SH-SY5Y (cell line): ENCODE results near the gene C5AR1.

Experiments used
- GATA2 ChIP-seq: IDR thresholded peaks from 2 replicates; pipeline ENCODE4 v1.6.1; 2011; ENCODE audit warnings: mild to moderate bottlenecking, low read depth, low read length
- GATA3 ChIP-seq: IDR thresholded peaks from 2 replicates; pipeline ENCODE4 v1.6.1; 2011; ENCODE audit warnings: low read depth, mild to moderate bottlenecking, low read length, moderate library complexity

DNA sequence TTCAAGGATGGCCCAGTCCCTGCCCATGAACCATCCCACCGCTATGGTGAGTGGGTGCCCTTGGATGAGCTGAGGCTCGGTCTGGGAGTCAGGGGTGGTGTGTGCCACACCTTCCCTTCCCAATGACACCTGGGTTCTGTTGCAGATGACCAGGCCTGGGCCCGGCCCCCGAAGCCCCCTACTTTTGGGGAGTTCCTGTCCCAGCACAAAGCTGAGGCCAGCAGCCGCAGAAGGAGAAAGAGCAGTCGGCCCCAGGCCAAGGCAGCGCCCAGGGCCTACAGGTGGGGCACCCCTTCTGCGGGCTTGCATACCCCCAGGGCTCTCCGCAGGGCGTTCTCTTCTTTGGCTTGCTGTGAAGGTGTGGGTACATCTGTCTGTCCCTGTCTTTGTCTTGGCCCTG is 39.3 kb upstream of the C5AR1 start:
- TF ChIP-seq GATA2, result no peak
- no peak for TF ChIP-seq GATA3
